Muscle of back (tissue), 13 donors: Measurements from ENCODE around the gene MED9. TPM values are rescaled to one million over a fixed set of nuclear protein-coding genes. Genes with fewer than 3 reads are reported as not detected.
"Not testable (repeated sequence)": the region's sequence is repeated elsewhere in the genome, so short reads cannot be mapped to it uniquely, and the experiment has no call there.

Source experiments
- DNase-seq, 3 donors: peaks; one replicate each; pipeline versions ENCODE4 v3.0.0 to v3.0.0-alpha.2; 2013
- long read RNA-seq, 9 donors: transcript quantifications; one replicate each; lab custom pipeline, GENCODE V29; 2026
- polyA plus RNA-seq, 10 donors: library from polyadenylated mRNA; unstranded; fragments of 120-200 nt; gene quantifications; one replicate each; pipeline ENCODE4 v1.2.1, GENCODE V29; 2013; ENCODE audit not compliant: insufficient read length in 10 of 10

MED9 gene
- 10 to 100 TPM; 12.5 to 17.5 (median 14.5) TPM for polyA plus RNA-seq
- long read RNA-seq, donor 1, transcript MED9-201 (2 exons, 2,228 nt) = major isoform, 6 of 6 reads
- long read RNA-seq, donor 1, partial matches to known transcripts = 0 of 6 reads
- long read RNA-seq, donor 1, other reads (novel, unspliced or antisense) = 0 of 6 reads
- long read RNA-seq, donor 2, transcript MED9-201 (2 exons, 2,228 nt) = major isoform, 6 of 8 reads
- long read RNA-seq, donor 2, partial matches to known transcripts = 0 of 8 reads
- long read RNA-seq, donor 2, other reads (novel, unspliced or antisense) = 0 of 8 reads
- long read RNA-seq, donor 3, partial matches to known transcripts = 0 of 1 reads
- long read RNA-seq, donor 3, other reads (novel, unspliced or antisense) = 0 of 1 reads
- long read RNA-seq, donor 4, partial matches to known transcripts = 5 of 9 reads
- long read RNA-seq, donor 4, other reads (novel, unspliced or antisense) = 0 of 9 reads
- long read RNA-seq, donor 5, transcript MED9-201 (2 exons, 2,228 nt) = major isoform, 10 of 12 reads
- long read RNA-seq, donor 5, partial matches to known transcripts = 0 of 12 reads
- long read RNA-seq, donor 5, other reads (novel, unspliced or antisense) = 0 of 12 reads
- long read RNA-seq, donor 6, transcript MED9-201 (2 exons, 2,228 nt) = major isoform, 11 of 12 reads
- long read RNA-seq, donor 6, partial matches to known transcripts = 0 of 12 reads
- long read RNA-seq, donor 6, other reads (novel, unspliced or antisense) = 0 of 12 reads
- long read RNA-seq, donor 7, partial matches to known transcripts = 0 of 3 reads
- long read RNA-seq, donor 7, other reads (novel, unspliced or antisense) = 0 of 3 reads
- long read RNA-seq, donor 8, transcript MED9-201 (2 exons, 2,228 nt) = major isoform, 6 of 25 reads
- long read RNA-seq, donor 8, partial matches to known transcripts = 11 of 25 reads
- long read RNA-seq, donor 8, other reads (novel, unspliced or antisense) = 8 of 25 reads
- long read RNA-seq, donor 9 = 0 reads

GRCh38 chr17:17476865-17477467, at the start of gene MED9:
Gene MED9 (plus strand): TSS chr17:17477000. CDS start chr17:17477042, 42 bp downstream.
- DNase-seq = peak; percentile 92 to 97 (median 97)

DNA sequence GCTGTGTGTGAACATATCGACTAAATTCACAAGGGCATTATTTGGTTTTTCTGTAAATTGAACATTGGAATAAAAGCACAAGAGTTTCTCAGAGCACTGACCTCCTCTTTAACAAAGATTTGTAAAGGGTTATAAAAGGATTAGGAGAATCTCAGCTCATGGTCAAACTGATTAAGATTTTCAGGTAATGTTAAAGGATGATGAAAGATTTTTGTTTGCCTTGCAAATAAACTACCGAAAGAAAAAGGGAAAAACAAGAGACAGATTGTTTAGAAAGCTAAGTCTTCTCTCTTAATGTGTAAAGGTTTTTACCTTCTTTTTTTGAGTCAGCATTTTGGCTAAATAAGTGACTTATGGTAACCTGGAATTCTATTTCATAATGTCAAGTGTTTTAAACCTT, 47.6 kb upstream of the MED9 start:
- no peak for DNase-seq

DNA sequence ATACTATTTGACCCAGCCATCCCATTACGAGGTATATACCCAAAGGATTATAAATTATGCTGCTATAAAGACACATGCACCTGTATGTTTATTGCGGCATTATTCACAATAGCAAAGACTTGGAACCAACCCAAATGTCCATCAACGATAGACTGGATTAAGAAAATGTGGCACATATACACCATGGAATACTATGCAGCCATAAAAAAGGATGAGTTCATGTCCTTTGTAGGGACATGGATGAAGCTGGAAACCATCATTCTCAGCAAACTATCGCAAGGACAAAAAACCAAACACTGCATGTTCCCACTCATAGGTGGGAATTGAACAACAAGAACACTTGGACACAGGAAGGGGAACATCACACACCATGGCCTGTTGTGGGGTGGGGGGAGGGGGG, 45.9 kb upstream of the MED9 start:
- DNase-seq = not testable (repeated sequence)

- DNase-seq = no peak
Observed at GRCh38 chr17:17431605-17432004, 45.2 kb upstream of the MED9 start.

GRCh38 chr17:17433000-17433703, 43.6 kb upstream of the MED9 start:
- no peak for DNase-seq

DNA sequence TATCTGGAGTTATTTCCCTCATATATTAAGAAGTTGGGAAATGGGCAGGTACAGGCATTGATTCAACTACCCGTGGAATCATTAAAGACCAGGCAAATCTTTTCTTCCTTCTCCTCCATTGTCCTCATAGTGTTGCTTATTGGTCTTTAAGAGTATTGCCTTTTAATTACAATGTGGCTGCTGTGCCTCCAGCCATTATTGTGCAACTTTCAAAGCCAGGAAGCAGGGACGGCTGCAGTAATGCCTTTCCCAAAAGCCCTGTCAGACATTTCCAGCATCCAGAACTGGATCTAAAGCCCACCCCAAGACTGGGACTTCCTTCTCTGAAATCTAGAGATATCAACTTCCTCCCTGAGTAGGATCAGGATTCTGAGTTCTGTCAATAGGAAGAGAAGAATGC, 42.3 kb upstream of the MED9 start:
- no peak for DNase-seq

DNA sequence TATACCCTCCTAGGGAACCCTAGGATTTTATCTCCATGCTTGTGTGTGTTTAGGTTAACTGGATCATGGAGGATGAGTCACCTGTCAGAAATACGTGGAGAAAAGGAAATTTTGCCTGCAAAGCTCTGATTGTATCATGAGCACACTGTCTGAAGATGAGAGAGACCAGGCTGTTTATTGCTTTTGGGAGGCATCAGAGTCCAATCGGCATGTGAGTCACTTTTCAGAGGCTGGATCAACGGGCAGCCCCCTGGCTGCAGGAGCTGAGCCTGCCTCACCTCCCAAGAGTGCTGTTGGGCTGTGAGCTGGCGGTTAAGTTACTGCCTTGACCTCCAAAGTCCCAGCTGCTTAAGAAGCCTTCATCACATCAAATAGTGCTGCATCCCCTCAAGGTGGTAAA, 41.5 kb upstream of the MED9 start:
- DNase-seq = peak in 1 of 3 donors; percentile 78

GRCh38 chr17:17437461-17437860, 39.3 kb upstream of the MED9 start:
- no peak for DNase-seq

DNA sequence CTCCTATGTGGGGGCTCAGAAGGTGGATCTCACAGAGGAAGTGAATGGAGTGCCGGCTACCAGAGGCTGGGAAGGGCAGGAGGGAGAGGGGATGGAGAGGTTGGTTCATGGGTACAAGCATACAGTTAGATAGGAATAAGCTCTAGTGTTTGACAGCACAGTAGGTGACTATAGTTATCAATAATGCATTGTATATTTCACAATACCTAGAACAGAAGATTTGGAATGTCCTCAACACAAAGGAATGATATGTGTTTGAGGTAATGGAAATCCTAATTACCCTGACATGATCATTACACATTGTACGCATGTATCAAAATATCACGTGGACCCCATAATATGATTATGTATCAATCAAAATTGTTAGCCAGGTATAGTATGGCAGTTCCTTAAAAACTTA, 38.9 kb upstream of the MED9 start:
- DNase-seq = no peak

DNA sequence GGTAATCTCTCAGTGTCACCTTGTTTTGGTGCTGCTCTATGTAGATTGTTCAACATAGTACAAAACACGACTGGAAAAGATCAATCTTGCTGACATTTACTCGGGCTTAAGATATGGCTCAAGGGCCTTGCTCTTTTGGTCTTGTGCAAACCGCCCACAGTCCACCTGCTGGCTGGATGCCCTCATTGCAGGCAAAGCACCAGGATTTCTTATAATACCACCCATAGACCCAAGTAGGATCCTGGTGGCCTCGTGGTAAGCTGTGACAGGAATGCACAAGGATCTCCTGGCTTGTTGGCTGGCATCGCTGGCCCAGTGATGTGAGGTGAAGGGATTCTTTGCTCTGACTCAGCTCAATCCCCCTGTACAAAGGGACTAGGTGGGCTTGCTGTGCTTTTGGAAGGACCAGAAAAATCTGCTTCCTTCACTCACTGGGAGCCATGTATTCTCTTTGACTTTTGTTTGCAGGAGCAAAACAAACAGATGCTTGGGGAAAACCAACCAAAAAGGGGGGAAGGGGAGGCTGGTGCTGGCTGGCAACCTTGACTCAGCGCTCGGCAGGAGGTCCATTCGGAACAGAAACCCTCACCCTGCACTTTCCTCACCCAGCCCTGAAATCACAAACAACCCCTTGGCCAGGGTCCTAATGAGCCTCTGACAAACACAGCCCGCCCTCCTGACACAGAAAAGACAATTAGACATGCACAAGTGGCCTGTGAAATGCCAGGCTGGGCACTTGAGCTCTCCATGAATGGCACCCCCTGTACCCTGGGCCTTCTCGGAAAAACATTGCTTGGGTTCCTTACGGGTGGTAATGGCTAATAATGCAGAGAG, 36.6 kb upstream of the MED9 start:
- peak in 1 of 3 donors; percentile 48 for DNase-seq

DNA sequence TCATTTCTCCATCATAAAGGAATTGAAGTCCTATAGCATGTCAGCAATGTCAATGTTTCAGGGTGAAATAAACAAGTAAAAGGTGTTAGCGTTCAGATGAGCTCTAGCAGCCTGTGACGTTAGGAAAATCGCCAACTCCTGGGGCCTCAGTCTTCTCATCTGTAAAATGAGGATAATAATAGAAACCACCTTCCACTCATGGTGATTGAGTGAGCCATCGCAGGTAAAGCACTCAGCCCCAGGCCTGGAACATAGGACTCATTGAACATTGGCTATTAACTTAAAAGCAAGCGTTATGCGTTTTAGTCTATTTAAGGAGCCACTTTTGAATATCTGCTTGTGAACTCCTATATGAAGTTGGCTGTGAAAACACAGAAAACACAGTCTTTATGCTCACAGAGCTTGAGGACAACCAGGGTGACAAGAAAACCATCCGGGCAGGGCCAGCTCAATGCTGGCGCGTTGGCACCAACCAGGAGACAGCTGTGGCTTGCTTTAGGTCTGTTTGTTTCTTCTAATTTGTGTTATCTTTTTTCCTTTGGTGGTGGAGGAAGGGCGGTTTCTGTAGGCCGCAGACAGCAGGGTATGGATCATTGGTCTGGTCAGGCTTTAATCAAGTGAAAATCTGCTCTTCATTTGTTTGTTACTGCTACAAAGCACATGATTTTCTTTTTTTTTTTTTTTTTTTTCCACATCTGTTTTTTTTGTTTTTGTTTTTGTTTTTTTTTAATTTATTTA, 35.7 kb upstream of the MED9 start:
- no peak for DNase-seq

DNA sequence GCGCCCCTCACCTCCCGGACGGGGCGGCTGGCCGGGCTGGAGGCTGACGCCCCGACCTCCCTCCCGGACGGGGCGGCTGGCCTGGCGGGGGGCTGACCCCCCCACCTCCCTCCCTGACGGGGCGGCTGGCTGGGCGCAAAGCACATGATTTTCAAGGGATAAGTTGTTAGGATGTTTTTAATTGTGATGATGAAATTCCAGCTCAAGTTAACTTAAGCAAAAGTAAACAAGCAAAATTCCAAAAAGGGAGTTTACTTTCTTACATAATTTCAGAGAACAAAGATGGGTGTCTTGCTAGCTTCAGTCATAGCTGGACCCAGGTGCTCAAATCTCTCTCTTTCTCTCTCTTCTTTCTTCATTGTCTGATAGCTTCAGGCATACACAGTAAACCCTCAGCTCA, 33.6 kb upstream of the MED9 start:
- no peak for DNase-seq

DNA sequence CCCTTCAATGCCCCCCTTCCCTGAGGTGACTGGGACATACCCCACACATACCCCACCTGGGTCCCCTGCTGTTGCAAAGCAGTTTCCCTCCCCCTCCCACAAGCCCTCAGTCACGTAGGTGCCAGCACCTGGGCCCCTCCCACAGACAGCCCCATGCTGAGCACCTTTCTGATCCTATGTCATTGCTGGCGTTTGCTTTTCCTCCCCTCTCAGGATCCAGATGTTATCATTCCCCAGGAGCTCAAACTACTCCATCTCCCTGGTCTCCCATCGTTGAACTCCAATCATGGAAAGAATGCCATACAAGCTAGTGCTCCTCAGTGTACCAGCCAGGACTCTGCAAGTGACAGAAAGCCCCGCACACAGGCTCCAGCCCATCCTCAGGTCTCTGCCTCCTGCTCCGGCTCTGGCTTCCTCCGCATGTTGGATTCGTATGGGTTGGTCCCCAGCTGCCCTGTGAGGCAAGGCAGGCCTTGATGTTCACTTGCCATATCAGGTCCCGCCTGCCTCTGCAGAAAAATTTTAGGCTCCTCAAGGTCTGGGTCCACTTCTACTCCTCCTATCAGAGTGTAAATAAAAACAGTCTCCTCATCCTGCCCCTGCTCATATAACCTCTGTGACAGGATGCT, 31.4 kb upstream of the MED9 start:
- DNase-seq = no peak

DNA sequence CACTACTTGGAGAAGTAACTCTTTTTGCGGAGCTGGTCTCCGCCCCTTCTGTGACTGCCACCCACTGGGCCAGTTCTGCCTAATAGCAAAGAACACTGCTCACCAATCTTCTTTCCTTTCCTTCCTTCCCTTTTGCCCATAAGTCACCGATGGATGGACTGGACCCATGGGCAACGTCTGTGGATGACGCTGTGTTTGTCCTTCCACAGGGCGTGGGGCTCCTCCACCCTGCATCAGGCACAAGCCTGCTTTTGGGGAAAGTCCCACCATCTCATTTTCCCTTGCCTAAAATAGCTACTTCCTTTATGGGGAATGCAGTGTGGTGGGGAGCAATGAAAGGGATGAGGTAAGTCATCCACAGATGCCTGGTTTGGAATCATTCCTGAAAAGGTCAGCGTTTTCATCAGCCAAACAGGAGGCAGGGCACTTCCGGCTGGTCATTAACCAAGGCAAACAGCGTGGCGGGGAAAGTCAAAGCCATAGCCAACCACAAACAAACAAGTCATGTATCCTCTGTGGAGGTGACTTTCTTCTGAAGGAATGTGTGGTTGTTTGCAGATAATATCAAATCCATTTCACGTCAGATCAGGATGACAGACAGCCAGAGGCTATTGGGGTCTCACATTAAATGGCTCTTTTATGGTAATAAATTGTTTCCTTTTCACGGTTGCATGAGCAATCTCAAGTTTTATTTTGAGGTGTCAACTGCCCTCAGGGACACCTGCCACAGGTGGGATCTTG, 30.7 kb upstream of the MED9 start:
- peak in 2 of 3 donors; percentile 40 to 58 for DNase-seq

DNA sequence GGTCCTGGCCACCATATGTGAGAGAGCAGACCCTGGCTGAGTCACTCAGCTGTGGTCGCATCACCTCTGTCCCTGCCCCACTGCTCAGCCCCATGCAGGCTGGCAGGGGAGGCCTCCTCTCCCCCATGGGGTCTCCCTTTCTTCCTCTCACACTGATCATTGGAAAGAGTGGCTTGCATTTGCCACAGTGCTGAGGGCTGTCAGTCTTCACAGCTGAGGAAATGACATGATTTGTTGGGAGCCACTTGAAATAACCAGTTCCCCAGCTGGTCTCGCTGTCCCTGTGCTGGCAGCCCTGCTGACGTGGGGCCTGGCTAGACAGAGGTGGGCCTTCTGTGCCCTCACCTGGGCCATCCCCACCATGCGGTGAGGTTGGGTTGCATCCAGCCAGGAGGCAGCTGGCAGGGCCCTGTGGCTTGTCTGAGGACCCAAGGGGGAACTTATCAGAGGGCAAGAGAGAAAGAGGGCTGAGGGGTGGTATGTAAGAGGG, 30.1 kb upstream of the MED9 start:
- DNase-seq = peak in 1 of 3 donors; percentile 13

DNA sequence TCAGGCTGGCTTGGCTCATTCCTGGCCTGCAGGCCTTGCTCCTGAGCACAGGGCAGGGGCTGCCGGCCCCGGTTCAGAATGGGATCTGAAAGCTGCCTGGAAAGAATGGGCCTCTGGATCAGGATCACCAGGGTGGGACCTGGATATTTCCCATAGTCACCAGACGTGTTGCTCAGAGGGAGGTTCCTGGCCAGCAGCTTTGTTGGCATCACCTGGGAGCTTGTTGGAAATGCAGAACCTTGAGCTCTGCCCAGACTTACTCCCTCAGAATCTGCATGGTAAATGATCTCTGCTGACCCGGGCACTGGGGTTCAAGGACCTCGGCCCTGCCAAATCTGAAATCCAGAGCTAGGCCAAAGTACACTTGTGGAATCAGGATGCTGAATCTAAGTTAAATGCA, 29.5 kb upstream of the MED9 start:
- no peak for DNase-seq

DNA sequence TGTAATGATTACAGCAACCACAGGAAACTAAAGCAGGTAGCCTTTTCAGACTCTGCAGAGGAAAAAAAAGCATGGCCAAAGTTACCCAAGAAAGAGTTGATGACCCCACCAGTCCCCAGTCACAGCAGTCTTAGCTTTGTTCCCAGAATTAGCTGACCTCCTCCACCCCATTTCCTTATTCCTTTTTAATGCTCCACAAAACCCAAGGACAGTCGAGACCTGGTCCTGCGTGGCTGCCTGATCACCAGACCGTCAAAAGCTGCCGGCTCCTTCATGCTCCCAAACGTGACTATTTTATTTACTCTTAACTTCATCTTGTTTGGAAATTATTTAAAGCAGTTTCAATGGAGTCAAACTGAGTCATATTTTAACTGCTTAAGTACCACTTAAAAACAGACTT, 28.7 kb upstream of the MED9 start:
- DNase-seq = no peak

DNA sequence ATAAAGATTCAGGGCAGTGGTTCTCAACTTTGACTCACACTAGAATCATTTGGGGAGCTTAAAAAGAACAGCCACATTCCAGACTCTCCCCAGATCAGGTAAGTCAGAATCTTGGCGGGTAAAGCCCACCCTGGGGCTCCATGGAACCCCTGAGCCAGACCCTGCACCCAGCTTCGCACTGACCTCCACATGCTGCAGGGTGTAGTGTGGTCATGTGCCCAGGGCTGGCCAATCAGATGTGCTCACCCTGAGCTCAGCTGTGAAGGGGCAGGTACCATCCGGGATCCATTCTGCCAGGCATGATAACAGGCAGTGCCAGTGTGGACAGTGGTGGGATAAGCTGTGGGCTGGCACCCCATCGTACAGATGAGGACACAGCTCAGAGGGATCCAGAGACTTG, 28.1 kb upstream of the MED9 start:
- DNase-seq = no peak
